B cell (primary cell): ENCODE results near the gene SLC35E3. TPM values are rescaled to one million over a fixed set of nuclear protein-coding genes. Genes with fewer than 3 reads are reported as not detected.

Experiments used
- ATAC-seq: fragments of 200-7000 bp; cut with Tn5 transposase; one replicate; pipeline ENCODE4 v1.10.0; 2021; ENCODE audit warnings: low read depth, mild to moderate bottlenecking, moderate number of reproducible peaks, moderate library complexity
- CTCF ChIA-PET: fragments of 350-600 bp; sonication (Branson Sonifier 250); formaldehyde crosslinking; loops from one replicate; lab custom pipeline; 2021; ENCODE audit warnings: antibody characterized with exemption, inconsistent platforms; lab: Charles Lee
- POLR2A ChIA-PET: fragments of 350-600 bp; sonication (Branson Sonifier 250); formaldehyde crosslinking; loops from one replicate; lab custom pipeline; 2021; ENCODE audit warnings: antibody characterized with exemption; lab: Charles Lee
- DNase-seq: peaks from one replicate; pipeline ENCODE4 v3.0.0; 2013
- H2AFZ ChIP-seq: 2 replicates; pipeline ENCODE4 v1.6.1; 2012; ENCODE audit warnings: mild to moderate bottlenecking, low read depth, low read length; ENCODE audit not compliant: insufficient read depth, poor library complexity, severe bottlenecking
- H3K27ac ChIP-seq, 2 donors: 1 replicate in 1 of 2; 2 replicates in 1 of 2; pipeline ENCODE4 v1.5.1; 2012 to 2013; ENCODE audit warnings: low read length in 2 of 2, mild to moderate bottlenecking in 2 of 2, moderate library complexity in 1 of 2
- H3K27me3 ChIP-seq, 4 experiments: fragments of 200-600 bp in 1 of 4; sonication (generic) in 1 of 4; replicated peaks in 1 of 4; 1 replicate in 2 of 4; 2 replicates in 2 of 4; pipeline versions ENCODE4 v1.6.1 to v1.7.0; 2013 to 2016; ENCODE audit warnings: low read length in 3 of 4, mild to moderate bottlenecking in 2 of 4, mixed read lengths in 1 of 4, moderate library complexity in 1 of 4; ENCODE audit not compliant: insufficient read depth in 4 of 4, control insufficient read depth in 3 of 4; ENCODE audit errors: control extremely low read depth in 1 of 4
- H3K36me3 ChIP-seq, 2 experiments: replicated peaks in 1 of 2; 1 replicate in 1 of 2; 2 replicates in 1 of 2; pipeline versions ENCODE4 v1.6.1 to v1.7.1; 2013; ENCODE audit warnings: low read length in 1 of 2; ENCODE audit not compliant: insufficient read depth in 2 of 2, control insufficient read depth in 1 of 2; ENCODE audit errors: control extremely low read depth in 1 of 2, extremely low read depth in 1 of 2
- H3K4me1 ChIP-seq, 2 donors: fragments of 200-600 bp in 1 of 2; sonication (generic) in 1 of 2; 1 replicate in 1 of 2; 2 replicates in 1 of 2; pipeline versions ENCODE4 v1.5.1 to v1.6.1; 2013 to 2017; ENCODE audit warnings: low read length in 2 of 2; ENCODE audit not compliant: control insufficient read depth in 2 of 2, insufficient read depth in 2 of 2
- H3K4me2 ChIP-seq: replicated peaks from 2 replicates; pipeline ENCODE3; 2012; ENCODE audit warnings: mild to moderate bottlenecking, low read depth, low read length; ENCODE audit not compliant: poor library complexity, severe bottlenecking
- H3K4me3 ChIP-seq, 5 experiments: fragments of 200-600 bp in 1 of 5; sonication (generic) in 1 of 5; 1 replicate in 3 of 5; 2 replicates in 2 of 5; pipeline versions ENCODE4 v1.5.1 to v1.7.0; 2011 to 2016; ENCODE audit warnings: low read length in 4 of 5, mild to moderate bottlenecking in 4 of 5, low read depth in 2 of 5, control low read depth in 1 of 5, moderate library complexity in 1 of 5; ENCODE audit not compliant: insufficient read depth in 1 of 5; ENCODE audit errors: control extremely low read depth in 1 of 5, extremely low read depth in 1 of 5
- H3K79me2 ChIP-seq: fragments of 200-600 bp; sonication (generic); one replicate; pipeline ENCODE4 v1.6.0; 2016; ENCODE audit warnings: low read length; ENCODE audit not compliant: control insufficient read depth, insufficient read depth
- H3K9ac ChIP-seq: fragments of 200-600 bp; sonication (generic); 2 replicates; pipeline ENCODE4 v1.6.1; 2017; ENCODE audit warnings: mild to moderate bottlenecking, low read length, moderate library complexity
- H3K9me3 ChIP-seq, 3 donors: one replicate each; pipeline versions ENCODE4 v1.6.1 to v1.7.1; 2013; ENCODE audit warnings: low read length in 2 of 3; ENCODE audit not compliant: control insufficient read depth in 2 of 3, insufficient read depth in 1 of 3; ENCODE audit errors: control extremely low read depth in 1 of 3
- H4K20me1 ChIP-seq: 2 replicates; pipeline ENCODE4 v1.6.0; 2012; ENCODE audit warnings: mild to moderate bottlenecking, low read length; ENCODE audit not compliant: insufficient read depth, control insufficient read depth, poor library complexity, severe bottlenecking
- H3K27ac Mint-ChIP-seq: one replicate; pipeline ENCODE4 v1.8.0; 2021; ENCODE audit warnings: mixed read lengths
- H3K27me3 Mint-ChIP-seq: one replicate; pipeline ENCODE4 v1.8.0; 2021; ENCODE audit warnings: mixed read lengths
- H3K4me1 Mint-ChIP-seq: one replicate; pipeline ENCODE4 v1.8.0; 2021; ENCODE audit warnings: mixed read lengths
- H3K4me3 Mint-ChIP-seq: one replicate; pipeline ENCODE4 v1.8.0; 2021; ENCODE audit warnings: mixed read lengths
- H3K9me3 Mint-ChIP-seq: one replicate; pipeline ENCODE4 v1.8.0; 2022; ENCODE audit warnings: mixed read lengths; ENCODE audit not compliant: insufficient read depth
- CTCF ChIP-seq: fragments of 200-600 bp; IDR thresholded peaks from one replicate; pipeline ENCODE4 v1.8.0; 2022; ENCODE audit warnings: antibody characterized with exemption, mild to moderate bottlenecking
- EZH2 ChIP-seq: IDR thresholded peaks from 2 replicates; pipeline ENCODE4 v1.6.1; 2012; ENCODE audit warnings: borderline replicate concordance, low read depth, mild to moderate bottlenecking, moderate library complexity, low read length; ENCODE audit not compliant: insufficient read depth, poor library complexity, severe bottlenecking
- WGBS: methylation state at CpG from one replicate; pipeline ENCODE4 v1.1.5; 2013; ENCODE audit warnings: missing lambda C conversion rate; ENCODE audit not compliant: insufficient coverage; 5-methylcytosine and 5-hydroxymethylcytosine counted together
- intact Hi-C: fragments of 100-400 bp; cut with micrococcal nuclease; formaldehyde crosslinking; loops from one replicate; pipeline ENCODE4 v1.10.0; 2022
- polyA plus RNA-seq: library from polyadenylated mRNA; depleted of rRNA; stranded (reverse); fragments of >200 nt; gene quantifications from 2 replicates; pipeline ENCODE4 v1.2.3, GENCODE V29; 2012
- total RNA-seq, 2 donors: library from RNA; stranded (reverse); fragments of 120-200 nt in 1 of 2; gene quantifications; 1 replicate in 1 of 2; 2 replicates in 1 of 2; pipeline versions ENCODE4 v1.2.3 to v1.2.4, GENCODE V29; 2013 to 2022

SLC35E3 gene
- total and polyA plus RNA-seq, 2 donors (not counting 1 experiment from before 2014, with no cell fraction given) = 7.0 to 15.1 TPM

GRCh38 chr12:68794653-68795251 lies 48.8 kb downstream of the SLC35E3 start:
- H3K4me2 ChIP-seq = no peak overlapping the region
- H4K20me1 ChIP-seq = no peaks in the 10 kb centered on the region
- ChIA-PET POLR2A (no interaction called here), CTCF (interaction anchor here (0.6 to 1.2 kb wide), 2 partner anchors 571 to 1778 kb away, joined by 3 to 4 read pairs; no protein-coding TSS in a partner anchor)
- DNase-seq (no peak), ATAC-seq (no peak)
- H3K9me3 ChIP-seq = no peaks in the 10 kb centered on the region
- no peak overlapping the region for H2AFZ ChIP-seq
- H3K27me3 Mint-ChIP-seq = no peaks in the 10 kb centered on the region
- no peak overlapping the region for H3K27ac ChIP-seq
- H3K9ac ChIP-seq = no peak overlapping the region
- TF ChIP-seq CTCF = no peak
- no peak for TF ChIP-seq EZH2
- no peak overlapping the region for H3K27ac Mint-ChIP-seq
- H3K4me1 Mint-ChIP-seq = peaks cover 2% of the 10 kb centered on the region
- H3K4me3 ChIP-seq = no peak overlapping the region
- H3K4me1 ChIP-seq = no peaks in the 10 kb centered on the region
- H3K9me3 Mint-ChIP-seq = no peaks in the 10 kb centered on the region
- H3K4me3 Mint-ChIP-seq = no peak overlapping the region
- WGBS = no CpG with 5 or more reads among the region's 3 CpGs
- no peaks in the 10 kb centered on the region for H3K79me2 ChIP-seq
- no peaks in the 10 kb centered on the region for H3K36me3 ChIP-seq
- intact Hi-C loops = no loop called here
- no peaks in the 10 kb centered on the region for H3K27me3 ChIP-seq

GRCh38 chr12:68796399-68796798 lies 50.4 kb downstream of the SLC35E3 start:
- no peaks in the 10 kb centered on the region for H4K20me1 ChIP-seq
- intact Hi-C loops = no loop called here
- ATAC-seq = no peak

More at GRCh38 chr12:68796399-68796798, 50.4 kb downstream of the SLC35E3 start:
- H3K27ac Mint-ChIP-seq = no peak overlapping the region
- 100% methylated on average over 8 of the region's 15 CpGs for WGBS
- Histone ChIP-seq H3K79me2 (no peaks in the 10 kb centered on the region), H3K4me1 (no peaks in the 10 kb centered on the region), H3K9me3 (no peaks in the 10 kb centered on the region), H3K27ac (no peak overlapping the region), H3K36me3 (no peaks in the 10 kb centered on the region), H3K9ac (no peak overlapping the region), H2AFZ (no peak overlapping the region), H3K4me2 (no peak overlapping the region), H3K27me3 (no peaks in the 10 kb centered on the region), H3K4me3 (no peak overlapping the region)
- TF ChIP-seq CTCF = no peak
- TF ChIP-seq EZH2 = no peak
- H3K4me3 Mint-ChIP-seq = no peak overlapping the region
- ChIA-PET CTCF (no interaction called here), POLR2A (interaction anchor here (0.7 kb wide), 2 partner anchors 10 to 72 kb away, joined by 3 to 4 read pairs; no protein-coding TSS in a partner anchor)
- no peak for DNase-seq
- no peaks in the 10 kb centered on the region for H3K27me3 Mint-ChIP-seq
- H3K9me3 Mint-ChIP-seq = no peaks in the 10 kb centered on the region
- H3K4me1 Mint-ChIP-seq = no peaks in the 10 kb centered on the region
